Keratinocyte (primary cell): Measurements from ENCODE around the gene USP35.

Experiments used
- EZH2 ChIP-seq: IDR thresholded peaks from one replicate; pipeline ENCODE4 v1.6.1; 2012; ENCODE audit warnings: inconsistent platforms, mild to moderate bottlenecking, low read length, moderate library complexity
- TF ChIP-seq, protein P1 (sequence below), 3 experiments: IDR thresholded peaks in 1 of 3; conservative IDR thresholded peaks in 1 of 3; optimal IDR thresholded peaks in 1 of 3; 2 replicates in 2 of 3; 3 replicates in 1 of 3; pipeline versions ENCODE3 to v1.5.1; 2011; ENCODE audit warnings: low read length in 3 of 3, mild to moderate bottlenecking in 3 of 3, moderate library complexity in 2 of 3, control low read depth in 1 of 3, inconsistent platforms in 1 of 3; ENCODE audit not compliant: insufficient read depth in 2 of 3; ENCODE audit errors: extremely low read depth in 1 of 3

GRCh38 chr11:78261367-78261766 is 72.6 kb downstream of the USP35 start:
- TF ChIP-seq, protein P1, sequence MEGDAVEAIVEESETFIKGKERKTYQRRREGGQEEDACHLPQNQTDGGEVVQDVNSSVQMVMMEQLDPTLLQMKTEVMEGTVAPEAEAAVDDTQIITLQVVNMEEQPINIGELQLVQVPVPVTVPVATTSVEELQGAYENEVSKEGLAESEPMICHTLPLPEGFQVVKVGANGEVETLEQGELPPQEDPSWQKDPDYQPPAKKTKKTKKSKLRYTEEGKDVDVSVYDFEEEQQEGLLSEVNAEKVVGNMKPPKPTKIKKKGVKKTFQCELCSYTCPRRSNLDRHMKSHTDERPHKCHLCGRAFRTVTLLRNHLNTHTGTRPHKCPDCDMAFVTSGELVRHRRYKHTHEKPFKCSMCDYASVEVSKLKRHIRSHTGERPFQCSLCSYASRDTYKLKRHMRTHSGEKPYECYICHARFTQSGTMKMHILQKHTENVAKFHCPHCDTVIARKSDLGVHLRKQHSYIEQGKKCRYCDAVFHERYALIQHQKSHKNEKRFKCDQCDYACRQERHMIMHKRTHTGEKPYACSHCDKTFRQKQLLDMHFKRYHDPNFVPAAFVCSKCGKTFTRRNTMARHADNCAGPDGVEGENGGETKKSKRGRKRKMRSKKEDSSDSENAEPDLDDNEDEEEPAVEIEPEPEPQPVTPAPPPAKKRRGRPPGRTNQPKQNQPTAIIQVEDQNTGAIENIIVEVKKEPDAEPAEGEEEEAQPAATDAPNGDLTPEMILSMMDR (optimal IDR thresholded peaks at IDR 0.05 in 1 of 3, IDR thresholded peaks at IDR 0.05 in 1 of 3, conservative IDR thresholded peaks at IDR 0.05 in 1 of 3; ENCODE audit: extremely low read depth in 1 of 3, insufficient read depth in 2 of 3, low read length in 3 of 3): no peak
- TF ChIP-seq EZH2: no peak
